GM18502 (cell line): Measurements from ENCODE around the gene GALNS.

Experiments used
- ATAC-seq: cut with Tn5 transposase; IDR thresholded peaks from one replicate; pipeline ENCODE4 v1.9.1; 2021; ENCODE audit warnings: mild to moderate bottlenecking; ENCODE audit not compliant: unreplicated experiment, poor library complexity

GALNS gene

GRCh38 chr16:88822281-88823040 lies 34.3 kb downstream of the GALNS start:
- no peak for ATAC-seq

- no peak for ATAC-seq
Observed at GRCh38 chr16:88821168-88821850, 35.4 kb downstream of the GALNS start.

DNA sequence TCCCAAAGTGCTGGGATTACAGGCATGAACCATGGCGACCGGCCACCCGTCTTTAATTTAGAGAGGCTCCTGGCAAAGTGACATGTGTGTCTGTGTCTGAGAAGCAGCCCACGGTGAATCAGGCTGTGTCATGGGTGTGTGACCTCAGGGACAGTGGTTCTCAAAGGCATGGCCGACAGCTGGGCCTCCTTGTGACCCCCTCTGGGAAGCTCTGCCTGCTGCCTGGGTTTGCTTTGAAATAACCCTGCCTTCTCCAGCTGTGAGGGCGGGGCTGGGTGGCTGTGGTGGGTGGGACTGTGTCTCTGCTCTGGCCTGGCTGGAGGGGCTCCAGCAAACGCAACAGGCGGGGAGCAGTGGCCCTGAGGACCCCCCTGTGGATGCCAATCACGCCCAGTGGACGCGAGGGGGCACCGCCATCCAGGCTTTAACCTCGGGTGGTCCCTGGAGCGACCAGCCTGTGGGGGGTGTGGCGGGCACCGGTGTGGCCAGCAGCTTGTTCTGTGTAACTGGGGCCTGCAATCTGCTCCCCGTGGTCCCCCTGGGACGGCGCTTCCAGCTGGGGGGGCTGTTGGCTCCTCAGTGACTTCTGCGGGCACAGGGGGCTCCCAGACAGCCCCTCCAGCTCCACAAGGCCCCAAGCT lies 36.2 kb downstream of the GALNS start:
- no peak for ATAC-seq

DNA sequence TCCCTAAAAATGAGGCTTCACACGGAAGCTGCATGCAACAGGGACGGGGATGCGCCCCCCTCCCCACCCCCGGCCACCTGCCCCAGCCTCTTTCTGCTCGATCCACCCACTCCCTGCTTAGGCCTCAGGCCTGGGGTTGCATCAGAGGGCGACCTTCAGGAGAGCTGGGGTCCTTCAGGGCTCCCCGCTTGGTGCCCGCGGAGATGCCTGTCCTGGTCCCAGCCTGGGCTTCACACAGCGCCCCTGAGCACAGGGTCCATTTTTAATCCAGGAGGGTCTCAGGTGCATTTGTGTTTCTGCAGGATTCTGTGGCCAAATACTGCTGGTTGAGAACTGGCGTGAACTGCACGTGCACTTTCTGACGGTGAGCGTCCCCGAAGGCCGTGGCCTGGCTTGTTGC lies 37.6 kb downstream of the GALNS start:
- no peak for ATAC-seq

DNA sequence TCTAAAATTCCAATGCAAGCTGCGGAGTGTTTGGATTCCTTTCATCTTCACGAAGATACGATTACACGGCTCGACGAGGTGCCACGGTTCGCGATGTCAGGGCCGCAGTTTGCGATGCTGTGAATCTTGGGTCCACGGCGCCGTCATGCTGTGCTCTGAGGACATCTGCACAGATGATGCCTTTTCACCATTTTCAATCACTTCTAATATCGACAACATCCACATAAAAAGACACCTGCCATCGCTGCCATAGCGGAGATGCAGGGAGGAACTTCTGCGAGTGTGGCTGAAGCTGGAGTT lies 38.2 kb downstream of the GALNS start:
- no peak for ATAC-seq

GRCh38 chr16:88817785-88818574 lies 38.8 kb downstream of the GALNS start:
- no peak for ATAC-seq

DNA sequence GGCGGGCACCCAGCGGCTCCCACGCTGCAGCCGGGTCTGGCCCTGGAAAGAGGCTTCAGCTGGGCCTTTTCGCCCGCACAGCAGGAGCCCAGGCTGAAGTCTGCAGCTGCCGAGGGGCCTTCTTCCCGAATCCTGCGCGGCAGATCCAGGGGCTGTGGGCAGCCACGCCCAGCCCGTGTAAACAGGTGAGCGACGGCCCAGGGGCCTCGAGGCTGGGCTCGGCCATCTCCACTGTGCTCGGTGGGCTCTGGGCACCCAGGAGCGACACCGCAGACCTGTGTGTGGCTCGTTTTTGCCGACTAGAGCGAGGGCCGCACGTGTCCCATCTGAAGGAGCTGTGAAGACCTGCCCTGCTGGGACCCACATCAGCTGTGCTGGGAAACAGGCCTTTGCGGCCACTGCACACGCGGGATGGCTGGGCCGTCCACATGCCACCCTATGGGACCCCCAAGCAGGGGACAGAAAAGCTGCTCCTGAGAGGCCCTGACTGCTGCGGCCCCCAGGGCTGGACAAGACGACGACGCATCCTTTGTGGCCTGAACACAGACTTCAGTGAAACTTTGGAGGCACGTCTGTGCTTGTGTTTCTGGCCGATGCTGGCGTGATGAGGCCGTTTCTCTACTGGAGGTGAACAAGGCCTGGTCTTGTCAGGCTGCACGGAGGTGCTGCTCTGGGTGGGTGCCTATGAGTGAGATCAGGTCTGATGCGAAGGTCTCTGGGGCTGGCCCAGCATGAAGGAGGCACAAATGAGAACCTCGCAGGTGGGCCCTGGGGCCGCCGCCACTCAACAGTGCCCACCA lies 39.8 kb downstream of the GALNS start:
- no peak for ATAC-seq

- ATAC-seq: no peak
Observed at GRCh38 chr16:88815901-88816589, 40.7 kb downstream of the GALNS start.

- no peak for ATAC-seq
Observed at GRCh38 chr16:88815227-88815626, 41.5 kb downstream of the GALNS start.

- ATAC-seq: no peak
Observed at GRCh38 chr16:88814144-88814502, 42.6 kb downstream of the GALNS start.

DNA sequence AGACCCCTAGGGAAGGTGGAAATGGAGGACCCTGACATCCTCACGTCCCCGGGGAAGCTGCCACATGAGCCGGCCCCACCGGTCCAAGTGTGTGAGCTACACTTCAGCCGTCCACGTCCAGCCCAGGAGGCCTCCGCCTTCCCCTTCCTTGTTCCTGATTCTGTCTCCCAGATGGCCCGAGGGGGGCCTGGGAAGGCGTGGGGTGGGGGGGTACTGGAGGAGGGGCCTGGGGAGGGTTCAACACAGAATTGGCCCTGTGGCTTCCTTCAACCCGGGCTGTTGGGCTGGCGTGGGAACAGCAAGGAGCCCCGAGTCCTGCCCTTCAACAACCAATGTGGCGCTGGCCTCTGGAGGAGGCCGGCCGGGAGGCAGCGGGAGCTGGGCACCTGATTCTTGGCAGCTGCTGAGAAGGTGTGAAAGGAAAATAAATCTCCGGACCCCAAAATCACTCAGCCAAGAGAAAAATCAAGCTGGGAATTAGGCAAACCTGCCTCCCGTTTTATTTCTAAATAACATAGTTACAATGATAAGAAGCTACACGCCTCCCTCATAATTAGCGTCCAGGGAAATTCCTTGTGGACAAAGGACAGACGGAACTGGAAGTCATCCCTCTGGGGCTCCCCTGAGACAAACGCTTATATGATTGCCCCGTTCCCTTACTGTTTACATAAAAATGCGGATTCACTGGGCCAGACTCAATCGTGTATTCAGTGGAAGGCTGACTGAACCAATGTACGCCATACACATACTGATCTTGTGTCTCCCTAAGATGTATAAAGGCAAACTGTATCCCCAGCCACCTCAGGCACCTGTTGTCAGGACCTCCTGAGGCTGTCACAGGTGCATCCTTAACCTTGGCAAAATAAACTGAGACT lies 43.2 kb downstream of the GALNS start:
- ATAC-seq: no peak

DNA sequence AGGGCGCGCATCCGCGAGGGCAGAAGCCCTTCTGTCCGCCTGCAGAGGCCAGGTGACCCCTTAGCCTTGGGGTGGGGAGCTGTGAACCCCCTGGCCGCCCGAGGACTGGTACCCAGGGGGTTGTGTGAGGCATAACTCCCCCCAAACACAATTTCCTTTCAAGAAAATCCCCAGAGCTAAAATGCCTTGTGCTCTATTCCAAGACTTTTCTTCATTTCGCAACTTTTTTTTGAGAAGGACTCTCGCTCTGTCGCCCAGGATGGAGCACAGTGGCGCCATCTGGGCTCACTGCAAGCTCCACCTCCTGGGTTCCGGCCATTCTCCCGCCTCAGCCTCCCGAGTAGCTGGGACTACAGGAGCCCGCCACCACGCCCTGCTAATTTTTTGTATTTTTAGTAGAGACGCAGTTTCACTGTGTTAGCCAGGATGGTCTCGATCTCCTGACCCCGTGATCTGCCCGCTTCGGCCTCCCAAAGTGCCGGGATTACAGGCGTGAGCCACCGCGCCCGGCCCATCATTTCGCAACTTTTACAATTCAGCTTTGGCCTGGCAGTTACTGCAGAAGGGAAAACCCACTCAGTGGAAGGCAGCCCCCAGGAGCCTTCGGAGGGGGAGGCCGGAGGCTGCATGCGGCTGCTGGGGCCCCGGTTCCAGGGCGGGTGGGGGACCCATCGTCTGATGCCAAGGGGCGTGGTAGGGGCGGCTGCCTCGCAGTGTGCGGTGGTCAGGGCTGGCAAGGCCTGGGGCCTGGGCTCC lies 44.1 kb downstream of the GALNS start:
- no peak for ATAC-seq

- peak; percentile 70 for ATAC-seq
Observed at GRCh38 chr16:88811769-88812512, 44.8 kb downstream of the GALNS start, which contains the start of gene APRT. TSS of gene APRT (minus strand) at chr16:88811928. CDS start at chr16:88811899, 29 bp downstream.

- ATAC-seq: peak; percentile 49
Observed at GRCh38 chr16:88810912-88811768, 45.6 kb downstream of the GALNS start.

DNA sequence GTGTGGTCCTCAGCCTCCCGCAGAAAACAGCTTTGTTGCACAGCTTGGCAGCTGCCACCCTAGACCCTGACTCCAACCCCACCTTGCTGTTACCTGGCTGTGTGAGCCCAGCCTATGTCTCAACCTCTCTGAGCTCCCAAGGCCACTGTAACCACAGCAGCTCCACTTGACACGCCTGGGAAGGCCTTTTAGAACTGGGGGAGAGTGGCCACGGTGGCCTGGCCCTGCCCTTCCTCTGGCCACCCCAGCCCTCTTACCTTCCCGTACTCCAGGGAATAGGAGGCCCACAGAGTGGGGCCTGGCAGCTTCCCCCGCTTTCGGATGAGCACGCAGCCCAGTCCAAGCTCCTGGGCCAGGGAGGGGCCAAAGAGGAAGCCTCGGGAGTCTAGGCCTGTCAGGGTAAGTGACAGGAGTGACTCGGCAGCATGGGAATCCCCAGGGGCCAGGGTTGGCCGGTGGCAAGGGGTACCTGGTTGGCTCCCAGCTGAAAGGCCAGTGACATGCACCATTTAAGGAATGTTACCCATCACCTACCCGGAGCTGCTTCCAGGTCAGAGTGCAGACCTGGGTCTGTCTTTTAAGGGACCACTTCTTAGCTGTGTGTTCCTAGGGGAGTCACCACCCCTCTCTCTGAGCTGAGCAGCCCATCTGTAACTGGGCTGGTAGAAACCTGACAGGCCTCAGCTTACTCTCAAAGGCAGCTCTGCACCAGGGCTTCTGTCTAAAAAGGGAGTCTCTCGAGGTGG lies 46.4 kb downstream of the GALNS start:
- ATAC-seq: no peak
